Epidermal melanocyte (primary cell): ENCODE results near the gene COPB1.

Experiments used
- DNase-seq: peaks from one replicate; pipeline ENCODE4 v3.0.0; 2011; ENCODE audit warnings: low spot score; ENCODE audit not compliant: insufficient read length

The COPB1 gene

GRCh38 chr11:14518820-14519219 lies 19.2 kb upstream of the COPB1 start:
- no peak for DNase-seq

- no peak for DNase-seq
Observed at GRCh38 chr11:14513800-14514199, 14.2 kb upstream of the COPB1 start.

GRCh38 chr11:14506532-14506931 lies 6.9 kb upstream of the COPB1 start:
- no peak for DNase-seq

GRCh38 chr11:14503023-14503422 lies 3.4 kb upstream of the COPB1 start:
- DNase-seq = no peak

DNA sequence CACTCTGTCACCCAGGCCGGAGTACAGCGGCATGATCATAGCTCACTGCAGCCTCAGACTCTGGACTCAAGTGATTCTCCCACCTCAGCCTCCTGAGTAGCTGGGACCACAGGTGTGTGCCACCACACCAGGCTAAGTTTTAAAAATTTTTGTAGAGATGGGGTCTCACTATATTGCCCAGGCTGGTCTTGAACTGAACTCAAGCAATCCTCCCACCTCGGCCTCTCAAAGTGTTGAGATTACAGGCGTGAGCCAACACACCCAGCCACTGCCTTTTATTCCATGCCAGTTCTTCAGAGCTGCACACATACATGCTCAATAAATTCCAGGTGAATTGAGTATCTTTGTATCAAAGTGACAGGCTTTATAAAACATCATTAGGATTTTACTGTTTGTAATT lies 2.4 kb upstream of the COPB1 start:
- DNase-seq = no peak

- peak; percentile 43 for DNase-seq
Observed at GRCh38 chr11:14500181-14500651, 605 bp upstream of the COPB1 start.

GRCh38 chr11:14499178-14499559 lies 442 bp downstream of the COPB1 start:
- DNase-seq = no peak

DNA sequence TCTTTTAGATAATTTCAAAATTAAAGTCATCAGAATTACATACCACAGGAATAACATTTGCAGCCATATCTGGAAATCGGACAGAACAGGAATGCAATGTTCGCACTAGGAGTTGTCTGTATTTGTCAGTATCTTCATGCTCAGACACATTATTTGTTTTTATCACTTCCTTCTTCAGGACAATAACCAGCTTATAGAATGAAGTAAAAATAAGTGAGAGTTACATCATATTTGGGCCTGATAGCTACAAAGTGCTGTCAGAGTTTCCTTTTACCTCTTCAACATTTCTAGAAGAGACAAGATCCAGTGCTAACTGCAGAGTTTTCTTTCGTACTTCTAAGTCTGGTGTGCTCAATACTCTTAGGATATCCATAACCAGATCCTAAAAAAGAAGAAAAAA lies 18.9 kb downstream of the COPB1 start:
- no peak for DNase-seq

DNA sequence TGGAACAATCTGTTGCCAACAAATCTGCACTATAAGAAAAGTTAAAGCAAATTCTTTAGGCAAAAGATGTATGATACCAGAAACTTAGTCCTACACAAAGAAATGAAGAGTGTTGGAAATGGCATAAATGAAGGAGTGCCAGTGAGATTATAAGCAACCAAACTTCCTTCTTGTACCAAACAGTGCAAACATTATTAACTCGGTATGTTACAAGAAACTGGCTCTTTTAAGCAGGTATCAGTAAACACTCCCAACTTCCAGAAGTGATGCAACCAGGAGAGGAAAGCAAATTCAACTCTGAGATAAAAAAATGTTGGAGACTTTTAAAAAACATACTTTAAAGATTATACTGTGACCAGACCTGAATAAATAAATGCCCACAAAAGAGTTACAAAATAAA lies 28.5 kb downstream of the COPB1 start:
- no peak for DNase-seq

DNA sequence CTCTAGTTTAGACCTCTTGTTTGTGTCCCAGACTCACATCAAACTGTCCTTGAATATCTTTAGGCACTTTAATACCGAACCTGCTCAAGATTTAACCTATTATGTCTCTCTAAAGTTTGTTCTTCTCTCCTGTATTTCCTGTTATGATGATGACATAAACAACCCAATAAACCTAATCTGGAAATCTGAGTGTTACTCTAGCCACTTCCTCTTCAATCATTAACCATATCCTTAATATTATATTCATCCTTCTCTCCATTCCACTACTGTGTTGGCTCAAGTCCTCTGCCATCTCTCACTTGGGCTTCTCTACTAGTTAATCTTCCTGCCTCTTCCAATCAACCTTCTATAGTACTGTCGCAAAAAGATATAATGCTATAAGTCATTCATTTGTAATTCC lies 36.0 kb downstream of the COPB1 start:
- no peak for DNase-seq

GRCh38 chr11:14460147-14460546 lies 39.5 kb downstream of the COPB1 start:
- DNase-seq = no peak

DNA sequence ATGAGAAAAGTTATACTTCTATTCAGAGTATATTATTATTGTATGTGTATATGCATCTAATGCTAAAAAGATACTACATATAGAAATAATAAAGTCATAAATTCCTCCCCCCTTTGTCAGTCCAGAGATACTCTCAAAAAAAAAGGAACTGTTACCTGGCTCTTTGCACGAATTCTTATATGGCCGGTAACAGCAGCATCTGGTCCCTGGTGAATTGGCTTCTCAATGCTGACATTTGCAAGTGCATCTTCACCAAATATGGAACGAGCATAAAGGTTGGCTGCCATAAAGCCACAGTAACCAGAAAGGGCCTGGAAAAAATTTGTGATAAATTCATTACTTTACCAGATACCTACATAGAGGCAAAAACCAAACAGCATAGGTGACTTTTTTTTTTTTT lies 41.2 kb downstream of the COPB1 start:
- DNase-seq = no peak

DNA sequence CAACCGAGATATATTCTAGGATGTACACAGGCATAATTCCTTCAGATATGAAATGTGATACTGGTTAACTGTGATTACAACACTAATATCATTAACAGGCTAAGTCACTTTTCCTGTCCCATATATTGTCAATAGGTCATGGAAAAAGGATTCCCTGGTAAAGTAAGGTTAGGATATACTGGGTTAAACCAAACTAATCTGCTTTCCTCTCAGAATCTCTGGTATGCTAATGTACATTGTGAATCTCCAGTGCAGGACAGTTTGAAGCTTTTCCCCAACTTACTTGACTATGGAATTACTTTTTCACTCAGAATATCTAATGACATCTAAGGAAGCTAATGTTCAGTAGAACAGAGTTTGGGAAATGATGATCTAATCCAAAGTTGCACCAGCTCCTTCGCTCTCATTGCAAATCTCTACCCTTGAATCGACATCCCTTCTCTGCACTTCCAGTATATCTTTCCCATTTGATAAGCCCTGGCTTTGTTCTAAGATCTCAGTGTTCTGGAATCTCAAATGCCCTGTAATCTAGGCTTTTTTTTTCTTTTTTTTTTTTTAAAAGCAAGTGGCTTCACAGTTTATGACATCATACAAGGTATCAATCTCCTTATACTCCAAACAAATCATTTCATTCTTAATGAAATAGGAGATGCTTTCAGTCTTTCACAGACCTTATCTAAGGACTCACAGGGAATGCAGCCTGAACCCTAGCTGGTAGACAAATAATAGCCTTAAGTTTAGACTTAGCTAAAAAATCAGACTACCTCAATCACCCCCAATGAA lies 43.8 kb downstream of the COPB1 start:
- DNase-seq = no peak

DNA sequence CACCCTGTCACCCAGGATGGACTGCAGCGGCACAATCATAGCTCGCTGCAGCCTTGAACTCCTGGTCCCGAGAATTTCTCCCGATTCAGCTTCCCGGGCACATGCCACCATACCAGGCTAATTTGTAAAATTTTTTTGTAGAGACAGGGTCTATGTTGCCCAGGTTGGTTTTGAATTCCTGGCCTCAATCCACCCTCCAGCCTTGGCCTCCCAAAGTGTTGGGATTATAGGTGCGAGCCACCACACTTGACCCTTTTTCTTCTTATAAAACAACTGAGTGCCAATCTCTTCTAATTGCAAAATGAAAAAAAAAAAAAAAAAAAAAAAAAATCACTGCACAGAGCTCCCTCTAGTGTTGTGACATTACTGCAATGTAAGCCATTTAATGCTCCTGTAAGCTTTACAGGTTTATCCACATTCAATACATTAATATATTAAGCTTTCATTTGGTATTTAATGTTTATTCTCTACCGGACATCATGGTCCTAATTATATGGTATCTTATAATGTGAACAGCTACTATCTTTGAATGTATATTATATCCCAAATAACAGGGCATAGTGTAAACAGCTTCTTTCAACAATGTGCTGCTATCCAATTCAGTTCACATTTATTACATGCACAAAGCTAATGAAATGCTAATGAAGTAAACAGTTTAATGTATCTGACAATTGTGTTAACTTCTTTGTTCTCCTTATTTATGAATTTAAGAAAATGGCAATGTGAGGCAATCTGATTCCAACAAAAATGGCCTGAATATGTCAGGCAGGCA lies 44.6 kb downstream of the COPB1 start:
- peak; percentile 30 for DNase-seq

DNA sequence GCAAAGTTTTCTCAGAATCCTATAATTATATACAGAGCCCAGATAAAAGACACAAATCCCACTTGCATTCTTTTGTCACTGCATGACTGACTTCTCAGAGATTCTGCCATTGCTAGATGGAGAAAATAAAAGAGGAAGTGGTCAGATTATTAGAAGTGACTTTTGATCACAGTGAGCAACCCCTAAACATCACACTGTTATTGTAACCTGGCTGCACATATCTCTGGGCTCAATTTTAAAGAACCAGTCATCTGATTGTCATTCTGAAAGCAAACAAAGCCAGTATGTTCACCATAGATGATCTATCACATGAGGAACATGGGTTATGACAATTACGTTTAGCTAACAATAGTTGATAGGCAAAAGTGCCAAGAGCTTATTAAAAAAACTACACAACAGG lies 47.8 kb downstream of the COPB1 start:
- DNase-seq = no peak

DNA sequence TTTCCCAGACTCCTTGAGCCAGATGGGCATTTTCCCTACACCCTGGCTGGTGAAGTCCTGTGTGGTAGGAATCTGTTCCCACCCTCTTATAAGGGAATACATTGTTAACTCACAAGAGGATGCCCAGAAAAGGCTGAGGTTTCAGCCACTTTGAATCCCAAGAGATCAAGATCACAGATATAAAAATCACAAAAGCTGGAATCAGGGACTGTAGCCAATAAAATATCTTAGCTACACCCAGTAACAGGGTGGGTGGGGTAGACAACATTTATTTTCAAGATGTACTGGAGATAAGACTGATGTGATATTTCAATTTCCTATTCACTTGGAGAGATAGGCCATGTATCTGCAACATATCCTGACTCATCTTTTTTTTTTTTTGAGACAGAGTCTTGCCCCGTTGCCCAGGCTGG lies 50.3 kb downstream of the COPB1 start:
- no peak for DNase-seq

- no peak for DNase-seq
Observed at GRCh38 chr11:14448240-14448639, 51.4 kb downstream of the COPB1 start.

DNA sequence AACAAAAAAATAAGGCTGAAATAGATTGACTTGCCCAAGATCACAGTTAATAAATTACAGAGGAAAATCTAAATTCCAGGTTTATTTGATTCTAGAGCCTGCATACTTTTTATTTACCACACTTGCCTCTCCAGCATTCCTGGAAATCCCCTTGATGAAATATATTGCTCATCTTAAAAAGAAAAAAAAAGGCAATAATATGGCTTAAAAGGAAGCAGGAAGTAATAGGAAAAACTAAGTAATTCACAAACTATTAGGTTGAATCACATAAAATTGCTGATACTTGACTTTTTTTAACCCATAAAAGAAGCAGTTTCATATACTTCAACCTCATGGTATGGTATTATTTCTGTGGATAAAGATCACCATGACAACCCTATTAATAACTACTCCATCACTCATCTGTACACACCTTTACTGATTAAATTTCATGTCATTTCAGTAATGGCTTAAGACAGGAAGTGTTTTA lies 52.9 kb downstream of the COPB1 start:
- no peak for DNase-seq

DNA sequence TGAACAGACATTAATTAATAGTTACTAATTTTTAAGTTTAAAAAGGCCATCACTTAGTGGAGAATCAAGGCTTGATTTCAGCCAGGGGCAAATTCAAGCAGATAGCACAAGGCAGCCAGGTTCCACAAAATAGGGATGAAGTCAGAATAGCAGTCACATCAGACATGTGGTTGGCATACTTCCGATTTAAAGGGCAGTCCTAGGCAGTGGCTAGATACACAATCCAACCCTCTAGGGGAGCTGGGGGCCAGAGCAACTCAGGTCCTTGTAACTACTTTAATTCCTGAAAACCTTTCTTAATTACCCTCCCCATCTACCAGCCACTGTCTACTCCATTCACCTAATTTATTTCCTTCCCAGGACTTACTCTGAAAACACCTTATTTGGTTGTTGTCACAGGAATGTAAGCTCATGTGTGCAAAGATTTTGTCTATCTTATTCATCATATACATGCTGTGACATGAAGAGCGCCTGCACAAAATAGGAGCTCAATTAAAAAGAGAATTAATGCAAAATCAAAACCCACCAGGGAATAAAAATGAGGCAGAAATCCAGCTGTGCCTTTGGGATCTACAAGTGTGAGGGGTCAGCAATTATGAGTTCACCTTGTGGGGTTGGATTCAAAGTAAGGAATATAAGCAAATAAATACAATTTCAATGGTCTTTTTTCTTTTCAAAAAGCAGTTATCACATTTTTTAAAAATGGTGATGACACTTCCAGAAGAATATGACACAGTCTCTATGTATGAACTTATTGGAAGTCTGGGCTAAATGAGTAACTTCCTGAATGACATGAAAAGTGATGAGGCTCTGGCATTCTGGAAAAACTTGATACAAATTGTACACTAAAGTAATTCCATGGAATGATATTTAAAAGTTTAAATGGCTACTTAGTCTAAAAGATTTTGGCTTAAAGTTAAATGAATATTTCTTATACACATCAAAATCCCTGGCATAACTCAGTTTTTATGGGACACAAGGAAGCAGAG lies 53.8 kb downstream of the COPB1 start:
- DNase-seq = no peak

GRCh38 chr11:14444441-14445189 lies 55.0 kb downstream of the COPB1 start:
- DNase-seq = no peak

DNA sequence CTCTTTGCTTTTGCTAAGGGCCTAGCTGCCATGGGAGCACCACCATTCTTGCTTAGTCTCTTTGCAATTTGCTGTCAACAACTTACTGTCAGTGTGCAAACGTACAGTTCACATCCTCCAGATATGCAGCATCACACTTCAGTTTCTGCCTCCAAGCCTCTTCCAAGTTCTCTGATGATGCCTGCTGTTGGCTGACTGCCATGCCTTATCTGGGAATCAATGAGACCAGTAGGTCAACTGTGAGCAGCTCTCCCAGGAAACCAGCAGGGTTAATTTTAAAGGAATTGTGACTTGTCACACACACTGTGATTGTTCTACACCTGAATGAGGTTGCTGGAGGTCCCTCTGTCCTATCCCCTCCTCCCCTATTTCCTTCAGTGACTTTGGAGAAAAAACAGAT lies 56.0 kb downstream of the COPB1 start:
- no peak for DNase-seq
